ENCODE results near the gene CCDC134. TPM values are rescaled to one million over a fixed set of nuclear protein-coding genes. Genes with fewer than 3 reads are reported as not detected.

The CCDC134 gene
- total and polyA plus RNA-seq, 2 of the 8 experiments (the other 6 are each of a cell fraction or from before 2014, with no cell fraction given) = 7.7 to 20.0 TPM

DNA sequence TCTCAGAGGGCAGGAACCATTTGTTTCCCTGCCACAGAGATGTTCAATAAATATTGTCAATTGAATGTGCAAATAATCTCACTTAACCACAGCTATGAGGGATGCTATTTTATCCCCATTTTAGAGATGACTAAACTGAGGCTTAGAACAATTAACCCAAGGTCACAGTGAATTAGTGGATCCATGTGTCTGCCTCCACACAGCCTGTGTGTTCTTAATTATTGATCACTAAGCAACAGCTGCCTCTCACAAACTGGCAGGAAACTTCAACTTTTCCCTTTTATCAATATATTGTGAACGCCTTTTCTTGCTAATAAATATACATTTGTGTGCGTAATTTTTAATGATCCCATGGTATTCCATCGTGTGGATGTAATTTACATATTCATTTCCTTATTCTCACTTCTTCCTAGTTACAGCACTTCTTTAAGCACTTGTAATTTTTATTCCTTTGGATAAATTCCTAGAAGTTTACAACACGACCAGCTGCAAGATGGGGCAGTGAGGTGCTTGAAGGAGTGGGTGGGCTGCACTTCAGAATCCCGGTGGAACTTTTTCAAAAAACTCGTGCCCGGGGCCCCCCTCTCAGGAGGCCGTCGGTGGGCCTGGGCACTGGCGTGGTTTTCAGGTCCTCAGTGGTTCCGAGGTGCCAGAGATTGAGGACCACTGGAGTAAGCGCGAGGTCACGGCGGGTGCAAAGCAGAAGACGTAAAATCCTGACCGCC is 31.5 kb downstream of the CCDC134 start:
- H3K9ac ChIP-seq (replicated peaks in 1 of 4; ENCODE audit: extremely low read depth in 1 of 4, low read depth in 3 of 4, low read length in 3 of 4) = peak overlapping the region in 3 of 4 experiments; percentile 57 to 76 (median 75); a peak in 5 of 7 replicates
- peaks cover 0 to 5% of the 10 kb centered on the region in 2 experiments for H4K20me1 ChIP-seq (replicated peaks in 1 of 2; ENCODE audit: control insufficient read depth in 1 of 2, insufficient read depth in 2 of 2, low read length in 2 of 2)
- H3K4ac ChIP-seq (replicated peaks; ENCODE audit: insufficient read length, low read depth, low read length) = peak overlapping the region; percentile 64
- H3K36me3 ChIP-seq (ENCODE audit: control insufficient read depth in 2 of 4, insufficient read depth in 4 of 4, low read length in 3 of 4) = peaks cover 5 to 17% (median 14%) of the 10 kb centered on the region in 4 experiments; a peak in 7 of 8 replicates
- H3K56ac ChIP-seq (replicated peaks; ENCODE audit: insufficient read length, low read depth, low read length) = peak overlapping the region; percentile 20
- ChIA-PET CTCF (ENCODE audit: partially characterized antibody) (interaction anchor here (1.0 to 6.0 kb wide), 7 partner anchors 10 to 134 kb away, joined by 3 to 27 read pairs (median 4); partner anchors contain the start of gene MEI1), POLR2A (ENCODE audit: partially characterized antibody) (interaction anchor here (0.7 to 8.5 kb wide), 14 partner anchors 12 to 254 kb away, joined by 3 to 85 read pairs (median 4); partner anchors contain the start of genes CCDC134, CENPM, DESI1 and XRCC6)
- H3K9me3 ChIP-seq (ENCODE audit: insufficient read depth in 2 of 2, low read depth in 1 of 2, low read length in 1 of 2) = no peaks in the 10 kb centered on the region
- peak overlapping the region; percentile 95 for H4K8ac ChIP-seq (ENCODE audit: extremely low read depth, insufficient read depth, low read length)
- H4K5ac ChIP-seq (ENCODE audit: insufficient read length, low read depth, low read length) = peak overlapping the region; percentile 52
- H2BK15ac ChIP-seq (ENCODE audit: low read length) = no peak overlapping the region
- H3K27ac ChIP-seq (ENCODE audit: low read depth, low read length) = peak overlapping the region; percentile 91
- DNase-seq (ENCODE audit: low read depth in 1 of 2, low spot score in 2 of 2) (no peak), FAIRE-seq (no peak)
- no peak overlapping the region for H2AFZ ChIP-seq (ENCODE audit: low read length)
- WGBS, 2 experiments (ENCODE audit: extremely low coverage in 1 of 2, insufficient coverage in 1 of 2, insufficient read length in 1 of 2, insufficient replicate concordance in 2 of 2, low coverage in 1 of 2, low lambda C conversion rate in 2 of 2, missing lambda C conversion rate in 1 of 2) = 11% methylated on average over 17 of the region's 17 CpGs; no CpG with 5 or more reads in 1 of the 2 experiments
- peak overlapping the region; percentile 41 for H2BK120ac ChIP-seq (replicated peaks; ENCODE audit: low read depth, low read length)
- peak overlapping the region; percentile 67; the same call in 1 of the 2 replicates for H2BK20ac ChIP-seq (ENCODE audit: low read length)
- H4K91ac ChIP-seq (replicated peaks; ENCODE audit: insufficient read length, low read length) = peak overlapping the region; percentile 97
- peak overlapping the region; percentile 65 to 78 for H3K4me2 ChIP-seq (ENCODE audit: insufficient read depth in 1 of 2, low read depth in 2 of 2, low read length in 2 of 2)
- peak overlapping the region; percentile 31; the same call in 1 of the 2 replicates for H2AK5ac ChIP-seq (ENCODE audit: low read depth, low read length)
- H2BK12ac ChIP-seq (ENCODE audit: low read depth, low read length) = peak overlapping the region; percentile 86
- peaks cover 5% of the 10 kb centered on the region for H3K23me2 ChIP-seq (ENCODE audit: low read depth, low read length)
- H3K23ac ChIP-seq (ENCODE audit: insufficient read length) = no peak overlapping the region
- peak overlapping the region; percentile 97 for H2BK5ac ChIP-seq (ENCODE audit: low read depth, low read length)
- peak overlapping the region; percentile 30 to 87 (median 36); a peak in 7 of 8 replicates for H3K4me3 ChIP-seq (ENCODE audit: extremely low read depth in 1 of 4, insufficient read depth in 2 of 4, low read depth in 3 of 4, low read length in 4 of 4)
- peaks cover 9% of the 10 kb centered on the region; the same call in 1 of the 2 replicates for H3K79me1 ChIP-seq (ENCODE audit: low read depth, low read length)
- H3K27me3 ChIP-seq (replicated peaks in 1 of 4; ENCODE audit: control insufficient read depth in 3 of 4, extremely low read depth in 1 of 4, insufficient read depth in 3 of 4, low read length in 3 of 4) = no peaks in the 10 kb centered on the region
- peaks cover 20 to 35% of the 10 kb centered on the region in 2 experiments for H3K79me2 ChIP-seq (ENCODE audit: control insufficient read depth in 1 of 2, insufficient read depth in 2 of 2, low read length in 2 of 2)
- no peak overlapping the region for H3K14ac ChIP-seq (ENCODE audit: insufficient read length)
- peak overlapping the region; percentile 94 for H3K18ac ChIP-seq (ENCODE audit: extremely low read depth, low read length)
- peaks cover 0 to 5% (median 1%) of the 10 kb centered on the region in 4 experiments; a peak in 3 of 7 replicates for H3K4me1 ChIP-seq (replicated peaks in 1 of 4; ENCODE audit: control insufficient read depth in 3 of 4, insufficient read depth in 4 of 4, low read length in 3 of 4)
- TF ChIP-seq KDM1A (IDR thresholded peaks at IDR 0.05; ENCODE audit: borderline replicate concordance, low read length) (peak; percentile 98), JUND (IDR thresholded peaks at IDR 0.05; ENCODE audit: low read length) (no peak), BCL11A (IDR thresholded peaks at IDR 0.05; ENCODE audit: low read depth in 2 of 2, low read length in 2 of 2) (no peak), SUZ12 (IDR thresholded peaks at IDR 0.05; ENCODE audit: low read length) (no peak), POLR2A (IDR thresholded peaks at IDR 0.05; ENCODE audit: control extremely low read depth in 1 of 2, low read depth in 2 of 2, low read length in 2 of 2) (no peak), PHF8 (conservative IDR thresholded peaks at IDR 0.05; ENCODE audit: low read depth, low read length) (no peak), SIRT6 (IDR thresholded peaks at IDR 0.05; ENCODE audit: low read length) (no peak), HDAC2 (IDR thresholded peaks at IDR 0.05; ENCODE audit: borderline replicate concordance in 1 of 2, low read depth in 2 of 2, low read length in 2 of 2) (peak in 1 of 2 experiments; percentile 95; a peak in 1 of 4 replicates), GTF2F1 (IDR thresholded peaks at IDR 0.05; ENCODE audit: borderline replicate concordance, low read depth, low read length) (no peak), NRF1 (IDR thresholded peaks at IDR 0.05; ENCODE audit: low read depth, low read length) (no peak)
- TF ChIP-seq, protein P1, sequence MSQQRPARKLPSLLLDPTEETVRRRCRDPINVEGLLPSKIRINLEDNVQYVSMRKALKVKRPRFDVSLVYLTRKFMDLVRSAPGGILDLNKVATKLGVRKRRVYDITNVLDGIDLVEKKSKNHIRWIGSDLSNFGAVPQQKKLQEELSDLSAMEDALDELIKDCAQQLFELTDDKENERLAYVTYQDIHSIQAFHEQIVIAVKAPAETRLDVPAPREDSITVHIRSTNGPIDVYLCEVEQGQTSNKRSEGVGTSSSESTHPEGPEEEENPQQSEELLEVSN (IDR thresholded peaks at IDR 0.05) = peak; percentile 31; the same call in 1 of the 2 replicates

Data from H1 (cell line).